Left ventricle myocardium superior (tissue), 1 donor: ENCODE results near the gene PXDN. TPM values are rescaled to one million over a fixed set of nuclear protein-coding genes. Genes with fewer than 3 reads are reported as not detected.

ENCODE experiments used
- ATAC-seq: fragments of 200-7000 bp; cut with Tn5 transposase; one replicate; pipeline ENCODE4 v1.9.1; 2020; ENCODE audit warnings: mild to moderate bottlenecking, moderate library complexity
- DNase-seq: peaks from one replicate; pipeline ENCODE4 v3.0.0-alpha.2; 2020
- intact Hi-C: fragments of 100-400 bp; cut with micrococcal nuclease; formaldehyde crosslinking; loops from one replicate; pipeline ENCODE4 v1.11.0; 2022
- total RNA-seq: library from RNA; stranded (reverse); fragmentation: NEBNext Ultra II Directional; extraction: Animal tissue kit (Norgen Biotek cat#: 25700); gene quantifications from one replicate; pipeline ENCODE4 v1.2.1, GENCODE V29; 2021
- donor health status: DM: no; HTN: yes; CAD: no; lungs with severe emphysema.

The PXDN gene
- total RNA-seq, 1 donor from 2014 or later = 18.5 TPM

DNA sequence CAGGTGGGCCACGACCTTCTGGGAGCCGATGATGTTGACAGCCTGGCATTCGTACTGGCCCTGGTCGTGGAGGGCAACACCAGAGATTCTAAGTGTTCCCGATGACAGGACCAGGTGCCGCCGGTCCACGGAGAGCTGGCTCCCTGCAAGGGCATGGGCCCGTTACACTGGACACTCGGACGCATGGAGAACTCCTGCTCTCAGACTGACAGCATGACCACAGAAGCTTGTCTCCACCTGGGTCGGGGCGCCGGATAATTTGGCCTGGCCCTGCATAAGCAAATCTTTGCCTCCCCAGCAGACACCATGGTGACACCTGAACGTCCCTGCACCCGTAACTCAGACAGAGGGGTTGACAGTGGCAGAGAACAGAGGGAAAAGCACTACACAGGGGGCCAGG, 80.7 kb downstream of the PXDN start:
- ATAC-seq = no peak
- intact Hi-C loops = no loop called here
- peak; percentile 17 for DNase-seq

- peak; percentile 19 for DNase-seq
- no peak for ATAC-seq
- intact Hi-C loops = no loop called here
These were observed 81.6 kb downstream of the PXDN start for GRCh38 chr2:1662606-1663180.

GRCh38 chr2:1661891-1662605, 82.3 kb downstream of the PXDN start:
- ATAC-seq (no peak), DNase-seq (peak; percentile 21)
- intact Hi-C loops = no loop called here

DNA sequence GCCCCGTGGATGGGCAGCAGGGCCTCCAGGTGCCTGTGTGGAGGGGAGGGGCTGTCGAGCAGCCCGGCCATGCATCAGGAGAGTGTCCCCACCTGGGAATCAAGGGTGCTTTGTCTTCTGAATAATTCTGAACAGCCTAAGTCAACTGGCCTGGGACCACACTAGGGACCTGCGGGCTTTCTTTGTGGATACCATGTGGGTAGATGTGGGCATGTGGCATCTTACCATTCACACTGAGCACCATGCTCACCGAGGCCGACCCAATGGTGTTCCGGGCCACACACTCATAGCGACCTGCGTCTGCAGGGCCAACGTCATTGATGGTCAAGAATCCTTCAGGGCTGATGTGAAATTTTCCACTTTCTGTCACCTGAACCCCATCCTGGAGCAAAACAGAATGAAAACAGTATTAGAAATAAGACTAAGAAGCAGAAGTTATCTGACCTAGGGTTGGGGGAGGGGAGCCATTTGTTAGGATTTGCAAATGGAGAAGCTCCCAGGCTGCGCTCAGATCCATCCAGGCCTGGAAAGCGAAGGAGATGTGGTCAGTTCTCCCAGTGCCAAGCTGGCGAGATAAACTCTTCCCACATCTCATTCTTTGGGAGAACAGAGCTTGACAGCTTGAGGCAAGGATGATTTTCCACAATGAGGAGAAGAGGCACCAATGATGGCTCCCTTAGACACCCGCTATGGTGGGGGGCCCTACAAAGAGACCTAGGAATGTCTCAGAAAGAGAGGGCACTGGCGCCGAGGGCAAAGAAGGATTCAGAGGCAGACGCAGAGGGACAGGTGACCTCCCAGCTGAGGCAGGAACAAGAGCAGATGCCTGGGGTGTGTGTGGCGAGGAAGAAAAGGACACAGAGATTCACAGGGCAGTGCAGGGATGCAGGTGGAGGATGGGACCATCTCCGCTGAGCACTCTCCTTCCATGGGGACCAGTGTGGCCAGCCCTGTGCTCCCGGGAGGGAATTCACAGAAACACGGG, 83.4 kb downstream of the PXDN start:
- intact Hi-C loops = no loop called here
- peak; percentile 7 for DNase-seq
- no peak for ATAC-seq

DNA sequence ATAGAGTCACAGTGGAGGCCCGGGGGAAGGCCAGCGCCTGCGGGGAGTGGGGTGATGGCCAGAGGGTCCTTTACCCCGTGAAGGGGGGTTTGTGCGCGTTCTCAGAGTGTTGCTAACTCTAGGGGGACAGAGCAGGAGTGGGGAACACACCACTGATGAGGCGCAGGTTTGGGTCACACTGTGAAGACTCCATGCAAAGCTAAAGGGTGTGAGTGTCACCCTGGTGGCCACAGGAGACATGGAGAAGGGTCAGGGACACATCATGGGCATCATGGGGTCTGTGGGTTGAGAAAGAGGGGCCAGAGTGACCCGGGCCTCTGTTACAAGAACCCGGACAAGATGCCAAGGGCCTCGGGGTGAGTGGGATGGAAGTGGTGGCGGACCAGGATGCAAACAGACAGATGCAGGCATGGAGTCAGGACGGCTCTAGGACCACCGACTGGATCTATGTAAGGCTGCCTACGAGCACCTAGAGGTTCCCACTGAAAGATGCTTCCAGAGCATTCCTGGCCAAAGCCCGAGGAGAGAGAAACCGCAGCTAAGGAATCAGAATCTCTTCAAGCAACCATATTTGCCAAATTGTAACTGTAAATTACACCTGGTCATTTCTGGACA, 84.3 kb downstream of the PXDN start:
- intact Hi-C loops = no loop called here
- ATAC-seq = no peak
- DNase-seq = peak; percentile 7

DNA sequence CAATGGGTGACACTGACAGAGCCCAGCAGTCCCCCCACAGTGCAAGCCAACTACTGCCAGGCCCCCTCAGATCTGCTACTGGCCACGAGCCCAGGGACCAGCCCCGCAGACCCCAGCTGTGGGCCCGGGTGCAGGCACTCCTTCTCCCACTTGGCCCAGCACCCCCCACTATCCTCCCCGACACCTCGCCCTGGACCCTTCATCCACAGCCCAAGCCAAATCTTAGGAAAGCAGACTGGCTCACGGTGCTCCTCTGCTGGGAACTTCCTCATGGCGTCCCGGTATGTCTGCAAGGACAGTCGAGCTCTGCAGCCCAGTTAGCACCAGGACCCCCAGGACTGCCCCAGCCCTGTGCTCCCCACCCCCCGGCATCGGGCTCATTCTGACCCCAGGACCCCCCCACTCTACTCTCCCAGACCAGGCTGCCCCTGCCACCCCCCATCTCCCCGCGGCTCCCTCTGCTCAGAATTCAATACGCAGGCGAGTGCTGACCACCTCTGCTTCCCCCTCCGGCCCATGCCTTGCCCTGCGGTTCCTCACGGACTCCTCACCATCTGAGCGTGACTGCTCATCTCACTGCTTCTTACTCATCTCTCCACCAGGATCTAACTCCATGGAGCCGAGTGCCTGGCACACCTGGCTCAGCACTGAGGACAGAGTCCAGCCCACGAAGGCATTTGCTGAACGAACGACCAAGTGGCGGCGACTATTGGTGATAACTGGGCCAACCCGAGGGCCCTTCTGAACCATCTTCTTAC, 85.7 kb downstream of the PXDN start:
- intact Hi-C loops = no loop called here
- peak; percentile 14 for DNase-seq

GRCh38 chr2:1656961-1657841, 87.1 kb downstream of the PXDN start:
- DNase-seq = peak; percentile 25
- intact Hi-C loops = no loop called here
- no peak for ATAC-seq

More for the DNA sequence above, 85.7 kb downstream of the PXDN start:
- ATAC-seq = no peak

- DNase-seq (peak; percentile 8), ATAC-seq (no peak)
- intact Hi-C loops = no loop called here
These were observed 87.9 kb downstream of the PXDN start for GRCh38 chr2:1656326-1656960.

GRCh38 chr2:1655461-1655860, 88.9 kb downstream of the PXDN start:
- intact Hi-C loops = no loop called here
- DNase-seq = no peak
- no peak for ATAC-seq

DNA sequence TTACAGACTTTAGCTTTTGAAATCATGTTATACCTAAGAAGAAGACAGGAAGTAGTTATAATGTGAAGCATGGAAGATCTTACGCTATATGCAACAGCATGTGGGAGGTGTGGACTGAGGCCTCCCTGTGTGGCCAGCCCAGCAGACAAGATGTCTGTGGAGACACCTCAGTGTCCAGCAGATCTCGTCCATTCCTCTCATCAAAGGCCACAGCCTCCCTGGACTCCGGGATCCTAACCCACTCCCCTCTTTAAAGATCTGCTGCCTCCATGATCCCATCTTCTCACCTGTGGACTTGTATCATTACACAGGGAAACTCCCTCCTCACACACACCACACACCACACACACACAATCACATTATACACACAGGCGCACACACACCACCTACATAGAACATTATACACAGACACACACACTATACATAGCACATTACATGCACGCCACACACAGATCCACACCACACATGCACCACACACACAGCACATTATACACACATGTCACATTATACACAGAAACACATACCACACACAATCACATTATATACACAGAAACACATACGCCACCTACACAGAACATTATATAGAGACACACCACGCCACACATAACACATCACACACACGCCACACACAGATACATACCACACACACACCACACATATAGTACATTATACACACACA, 89.5 kb downstream of the PXDN start:
- ATAC-seq (no peak), DNase-seq (no peak)
- intact Hi-C loops = no loop called here

DNA sequence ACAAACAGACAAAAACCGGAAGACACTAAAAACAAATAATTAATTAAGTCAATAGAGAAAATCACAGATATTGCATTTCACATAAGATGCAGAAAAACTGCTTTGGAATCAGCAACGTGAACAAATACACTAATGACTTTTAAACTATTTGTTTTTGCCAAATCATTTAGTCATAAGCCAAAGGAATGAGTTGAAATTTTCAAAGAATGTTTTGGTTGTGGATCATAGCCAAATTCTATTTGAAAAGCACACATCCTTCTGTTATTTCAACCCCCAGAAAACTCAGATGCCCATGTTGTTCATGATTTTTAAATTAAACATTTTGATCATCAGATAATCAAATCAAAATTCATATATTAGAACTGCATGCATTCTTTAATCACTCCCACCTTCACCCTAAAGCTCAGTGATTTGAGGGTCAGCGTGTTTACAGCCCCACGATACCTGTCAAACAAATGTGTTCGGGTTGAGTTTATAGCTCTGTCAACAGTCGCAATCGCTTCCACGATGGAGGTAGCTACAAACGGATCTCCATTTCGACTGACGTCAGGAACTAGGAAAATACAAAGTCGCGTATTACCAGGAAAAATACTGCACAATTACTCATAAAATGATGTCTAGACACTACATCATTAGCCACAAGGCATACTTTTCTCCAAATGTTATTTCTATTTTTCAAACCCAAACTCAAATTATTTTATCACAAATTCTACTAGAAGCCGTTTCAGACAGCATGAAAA, 90.2 kb downstream of the PXDN start:
- peak; percentile 11 for DNase-seq
- intact Hi-C loops = no loop called here
- peak; percentile 19 for ATAC-seq

- intact Hi-C loops = no loop called here
- ATAC-seq = peak; percentile 3
- peak; percentile 33 for DNase-seq
These were observed 92.1 kb downstream of the PXDN start for GRCh38 chr2:1652034-1652790.

DNA sequence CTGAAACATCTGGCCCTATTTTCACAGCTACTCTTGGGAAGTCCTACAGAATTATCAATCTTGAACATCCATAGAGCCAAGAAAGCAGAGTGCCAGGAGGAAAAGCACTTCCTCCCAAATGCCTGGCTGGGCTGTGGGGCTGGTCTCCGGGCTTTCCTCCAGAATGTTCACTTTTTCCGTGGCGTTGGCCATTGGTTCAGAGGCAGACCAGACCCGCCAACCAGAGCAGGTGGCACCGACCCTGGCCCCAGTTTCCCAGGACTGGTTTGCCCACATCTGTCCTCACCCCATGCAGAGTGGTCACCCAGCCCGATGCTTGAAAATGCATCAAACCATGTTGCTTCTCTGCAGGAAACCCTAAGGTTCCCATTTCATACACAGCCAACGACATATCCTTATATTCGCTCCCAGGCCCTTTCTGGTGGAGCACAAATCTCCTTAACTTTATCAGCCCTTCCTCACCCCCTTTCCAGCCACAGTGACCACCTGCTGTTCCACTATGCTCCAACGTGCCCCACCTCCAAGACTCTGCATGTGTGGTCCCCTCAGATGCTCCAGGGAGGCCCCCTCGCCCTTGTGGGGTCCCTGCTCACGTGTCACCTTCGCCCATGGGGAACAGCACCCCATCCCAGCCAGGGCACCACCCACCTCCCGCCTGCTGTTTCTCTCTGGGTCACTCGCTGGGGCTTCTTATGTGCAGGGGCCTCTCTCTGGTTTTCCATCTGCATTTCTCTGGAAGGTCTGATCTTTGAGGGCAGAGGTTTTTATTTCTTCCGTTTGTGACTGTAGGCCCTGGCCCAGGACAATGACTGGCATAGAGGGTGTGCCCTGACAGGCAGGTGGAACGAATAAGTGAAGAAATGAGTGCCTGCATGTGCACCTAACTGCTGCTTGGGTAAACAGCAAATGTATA, 92.9 kb downstream of the PXDN start:
- DNase-seq (peak; percentile 41), ATAC-seq (peak; percentile 17)
- intact Hi-C loops = no loop called here

- ATAC-seq (no peak), DNase-seq (peak; percentile 27)
- intact Hi-C loops = no loop called here
These were observed 94.0 kb downstream of the PXDN start for GRCh38 chr2:1650085-1650872.
